ENCODE results near the gene EXOC1.

EXOC1 gene

GRCh38 chr4:55931043-55931442 lies 77.6 kb downstream of the EXOC1 start:
- H3K4me2 ChIP-seq (ENCODE audit: low read depth, low read length, poor library complexity, severe bottlenecking) = no peak overlapping the region

GRCh38 chr4:55931833-55932232 lies 78.4 kb downstream of the EXOC1 start:
- Histone ChIP-seq H3F3A (ENCODE audit: insufficient read depth) (no peaks in the 10 kb centered on the region), H3K9me3 (ENCODE audit: insufficient read depth, low read length) (no peaks in the 10 kb centered on the region), H3K9ac (ENCODE audit: low read length) (no peak overlapping the region), H3K79me2 (ENCODE audit: insufficient read depth, low read length) (no peaks in the 10 kb centered on the region), H3K4me2 (ENCODE audit: low read depth, low read length, poor library complexity, severe bottlenecking) (no peak overlapping the region), H3K27ac (ENCODE audit: low read depth, low read length) (no peak overlapping the region), H2AFZ (ENCODE audit: low read depth, low read length, severe bottlenecking) (no peak overlapping the region), H3K36me3 (ENCODE audit: low read length) (no peaks in the 10 kb centered on the region), H3K27me3 (ENCODE audit: low read length) (no peaks in the 10 kb centered on the region), H4K20me1 (ENCODE audit: low read depth, low read length) (no peaks in the 10 kb centered on the region), H3K4me3 (ENCODE audit: insufficient read depth, low read length, poor library complexity, severe bottlenecking) (no peak overlapping the region), H3K9me2 (replicated peaks; ENCODE audit: insufficient read depth, low read length) (no peaks in the 10 kb centered on the region)
- TF ChIP-seq EZH2phosphoT487 (conservative IDR thresholded peaks at IDR 0.05; ENCODE audit: low read length) (no peak), CTCF (IDR thresholded peaks at IDR 0.05; ENCODE audit: insufficient read depth, low read length, poor library complexity, severe bottlenecking) (no peak)

More at GRCh38 chr4:55931043-55931442, 77.6 kb downstream of the EXOC1 start:
- Histone ChIP-seq H3F3A (ENCODE audit: insufficient read depth) (no peaks in the 10 kb centered on the region), H3K4me3 (ENCODE audit: insufficient read depth, low read length, poor library complexity, severe bottlenecking) (no peak overlapping the region), H3K27me3 (ENCODE audit: low read length) (no peaks in the 10 kb centered on the region), H3K36me3 (ENCODE audit: low read length) (no peaks in the 10 kb centered on the region), H2AFZ (ENCODE audit: low read depth, low read length, severe bottlenecking) (no peak overlapping the region), H3K27ac (ENCODE audit: low read depth, low read length) (no peak overlapping the region), H3K79me2 (ENCODE audit: insufficient read depth, low read length) (no peaks in the 10 kb centered on the region), H4K20me1 (ENCODE audit: low read depth, low read length) (no peaks in the 10 kb centered on the region), H3K9me2 (replicated peaks; ENCODE audit: insufficient read depth, low read length) (no peaks in the 10 kb centered on the region), H3K9me3 (ENCODE audit: insufficient read depth, low read length) (no peaks in the 10 kb centered on the region), H3K9ac (ENCODE audit: low read length) (no peak overlapping the region)
- TF ChIP-seq EZH2phosphoT487 (conservative IDR thresholded peaks at IDR 0.05; ENCODE audit: low read length) = no peak
- no peak for TF ChIP-seq CTCF (IDR thresholded peaks at IDR 0.05; ENCODE audit: insufficient read depth, low read length, poor library complexity, severe bottlenecking)

- no peaks in the 10 kb centered on the region for H3K9me3 ChIP-seq (ENCODE audit: insufficient read depth, low read length)
- H3F3A ChIP-seq (ENCODE audit: insufficient read depth) = no peaks in the 10 kb centered on the region
- H3K36me3 ChIP-seq (ENCODE audit: low read length) = no peaks in the 10 kb centered on the region
- no peaks in the 10 kb centered on the region for H4K20me1 ChIP-seq (ENCODE audit: low read depth, low read length)
- no peaks in the 10 kb centered on the region for H3K27me3 ChIP-seq (ENCODE audit: low read length)
- no peaks in the 10 kb centered on the region for H3K79me2 ChIP-seq (ENCODE audit: insufficient read depth, low read length)
- TF ChIP-seq CTCF (IDR thresholded peaks at IDR 0.05; ENCODE audit: insufficient read depth, low read length, poor library complexity, severe bottlenecking) (no peak), EZH2phosphoT487 (conservative IDR thresholded peaks at IDR 0.05; ENCODE audit: low read length) (no peak)
- no peak overlapping the region for H3K27ac ChIP-seq (ENCODE audit: low read depth, low read length)
- no peak overlapping the region for H3K9ac ChIP-seq (ENCODE audit: low read length)
- no peak overlapping the region for H2AFZ ChIP-seq (ENCODE audit: low read depth, low read length, severe bottlenecking)
- H3K4me2 ChIP-seq (ENCODE audit: low read depth, low read length, poor library complexity, severe bottlenecking) = no peak overlapping the region
- no peaks in the 10 kb centered on the region for H3K9me2 ChIP-seq (replicated peaks; ENCODE audit: insufficient read depth, low read length)
- H3K4me3 ChIP-seq (ENCODE audit: insufficient read depth, low read length, poor library complexity, severe bottlenecking) = no peak overlapping the region
Measured at GRCh38 chr4:55932511-55932910, 79.1 kb downstream of the EXOC1 start.

Measured in SU-DHL-6 (cell line).